GM12872 (cell line): Measurements from ENCODE around the gene SCAP.

ENCODE experiments used
- TF ChIP-seq, protein P1 (sequence below): IDR thresholded peaks from 3 replicates; pipeline ENCODE4 v1.5.1; 2011; ENCODE audit warnings: low read depth, mild to moderate bottlenecking, low read length, moderate library complexity; ENCODE audit not compliant: insufficient read depth

SCAP gene

DNA sequence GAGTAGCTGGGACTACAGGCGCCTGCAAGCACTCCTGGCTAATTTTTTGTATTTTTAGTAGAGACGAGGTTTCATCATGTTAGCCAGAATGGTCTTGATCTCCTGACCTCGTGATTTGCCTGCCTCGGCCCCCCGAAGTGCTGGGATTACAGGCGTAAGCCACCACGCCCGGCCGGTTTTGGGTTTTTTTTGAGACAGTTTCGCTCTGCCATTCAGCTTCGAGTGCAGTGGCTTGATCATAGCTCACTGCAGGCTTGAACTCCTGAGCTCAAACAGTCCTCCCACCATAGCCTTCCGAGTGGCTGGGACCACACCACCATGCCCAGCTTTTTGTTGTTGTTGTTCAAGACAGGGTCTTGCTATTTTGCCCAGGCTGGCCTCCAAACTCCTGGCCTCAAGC is 16.0 kb upstream of the SCAP start:
- TF ChIP-seq, protein P1, sequence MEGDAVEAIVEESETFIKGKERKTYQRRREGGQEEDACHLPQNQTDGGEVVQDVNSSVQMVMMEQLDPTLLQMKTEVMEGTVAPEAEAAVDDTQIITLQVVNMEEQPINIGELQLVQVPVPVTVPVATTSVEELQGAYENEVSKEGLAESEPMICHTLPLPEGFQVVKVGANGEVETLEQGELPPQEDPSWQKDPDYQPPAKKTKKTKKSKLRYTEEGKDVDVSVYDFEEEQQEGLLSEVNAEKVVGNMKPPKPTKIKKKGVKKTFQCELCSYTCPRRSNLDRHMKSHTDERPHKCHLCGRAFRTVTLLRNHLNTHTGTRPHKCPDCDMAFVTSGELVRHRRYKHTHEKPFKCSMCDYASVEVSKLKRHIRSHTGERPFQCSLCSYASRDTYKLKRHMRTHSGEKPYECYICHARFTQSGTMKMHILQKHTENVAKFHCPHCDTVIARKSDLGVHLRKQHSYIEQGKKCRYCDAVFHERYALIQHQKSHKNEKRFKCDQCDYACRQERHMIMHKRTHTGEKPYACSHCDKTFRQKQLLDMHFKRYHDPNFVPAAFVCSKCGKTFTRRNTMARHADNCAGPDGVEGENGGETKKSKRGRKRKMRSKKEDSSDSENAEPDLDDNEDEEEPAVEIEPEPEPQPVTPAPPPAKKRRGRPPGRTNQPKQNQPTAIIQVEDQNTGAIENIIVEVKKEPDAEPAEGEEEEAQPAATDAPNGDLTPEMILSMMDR = no peak

DNA sequence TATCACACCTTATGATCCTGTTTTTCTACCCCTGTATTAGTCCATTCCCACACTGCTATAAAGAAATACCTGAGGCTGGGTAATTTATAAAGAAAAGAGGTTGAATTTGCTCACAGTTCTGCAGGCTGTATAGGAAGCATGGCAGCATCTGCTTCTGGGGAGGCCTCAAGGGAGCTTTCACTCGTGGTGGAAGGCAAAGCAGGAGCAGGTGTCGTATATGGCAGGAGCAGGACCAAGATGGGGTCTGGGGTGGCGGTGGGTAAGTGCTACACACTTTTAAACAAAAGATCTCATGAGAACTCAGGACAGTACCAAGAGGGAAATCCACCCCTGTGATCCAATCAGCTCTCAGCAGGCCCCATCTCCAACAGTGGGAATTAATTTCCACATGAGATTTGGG is 15.4 kb upstream of the SCAP start:
- TF ChIP-seq, protein P1 = no peak

DNA sequence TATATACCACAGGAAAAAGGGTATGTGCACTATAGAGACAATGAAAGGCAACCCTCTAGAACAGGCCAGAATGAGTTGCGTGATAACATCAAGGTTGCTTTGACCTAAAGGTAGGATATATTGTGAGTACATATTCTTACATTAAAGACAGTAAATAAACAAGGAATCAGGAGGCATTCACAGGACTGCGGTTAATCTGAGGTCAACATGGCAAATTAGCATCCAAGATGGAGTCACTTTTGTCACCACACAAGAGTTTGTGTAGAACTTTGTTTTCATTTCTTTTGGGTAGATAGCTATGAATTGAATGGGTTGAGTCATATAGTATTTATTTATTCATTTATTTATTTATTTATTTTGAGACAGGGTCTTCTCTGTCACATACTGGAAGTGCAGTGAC is 11.5 kb upstream of the SCAP start:
- TF ChIP-seq, protein P1 = no peak

DNA sequence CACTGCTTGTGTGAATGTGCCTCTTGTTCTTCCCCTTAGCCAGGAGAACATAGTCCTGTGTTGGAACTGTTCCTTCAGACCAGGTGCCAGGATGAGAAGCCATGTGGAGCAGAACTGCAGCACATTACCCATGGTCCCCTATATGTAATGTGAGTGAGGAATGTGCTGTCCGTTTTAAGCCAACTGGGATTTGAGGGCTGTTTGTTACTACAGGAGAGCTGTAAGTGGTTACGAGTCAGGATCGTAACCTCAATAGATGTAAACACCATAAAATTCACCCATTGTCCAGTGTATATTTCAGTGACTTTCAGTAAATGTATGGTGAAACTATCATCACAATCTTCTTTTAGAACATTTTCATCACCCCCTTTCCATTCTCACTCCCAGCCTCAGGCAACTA is 10.1 kb upstream of the SCAP start:
- TF ChIP-seq, protein P1 = no peak

DNA sequence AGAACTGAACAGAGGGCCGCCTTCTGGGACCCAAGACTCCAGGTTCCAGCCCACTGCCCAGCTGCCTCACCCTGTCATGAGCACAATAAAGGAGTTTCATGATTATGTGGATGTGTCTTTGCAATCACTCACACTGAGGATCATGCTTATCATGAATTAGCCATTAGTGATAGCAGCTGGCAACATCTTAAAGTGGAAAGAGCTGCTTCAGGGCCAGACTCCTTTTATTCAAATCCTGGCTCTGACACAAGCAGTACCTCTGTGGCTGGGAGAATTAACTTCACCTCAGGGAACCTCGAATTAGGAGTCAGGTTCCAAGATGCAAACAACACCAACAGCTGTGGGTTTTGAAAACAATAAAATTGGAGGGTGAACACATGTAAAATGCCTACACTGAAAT is 6.6 kb upstream of the SCAP start:
- TF ChIP-seq, protein P1 = no peak

DNA sequence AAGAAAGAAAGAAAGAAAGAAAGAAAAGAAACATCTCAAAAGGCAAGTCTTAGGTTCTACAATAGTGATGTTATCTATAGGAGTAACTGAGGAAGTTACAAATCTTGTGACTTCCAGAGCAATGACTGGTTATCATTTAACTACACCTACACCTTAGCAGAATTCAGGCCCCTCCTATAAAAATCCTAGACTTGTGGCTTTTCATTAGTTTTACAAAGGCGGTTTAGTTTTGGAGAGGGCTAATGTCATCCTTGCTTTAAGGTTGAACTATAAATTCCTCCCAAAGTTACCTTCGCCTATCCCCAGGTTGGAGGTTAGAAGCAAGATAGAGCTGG is 4.1 kb upstream of the SCAP start:
- TF ChIP-seq, protein P1 = no peak

DNA sequence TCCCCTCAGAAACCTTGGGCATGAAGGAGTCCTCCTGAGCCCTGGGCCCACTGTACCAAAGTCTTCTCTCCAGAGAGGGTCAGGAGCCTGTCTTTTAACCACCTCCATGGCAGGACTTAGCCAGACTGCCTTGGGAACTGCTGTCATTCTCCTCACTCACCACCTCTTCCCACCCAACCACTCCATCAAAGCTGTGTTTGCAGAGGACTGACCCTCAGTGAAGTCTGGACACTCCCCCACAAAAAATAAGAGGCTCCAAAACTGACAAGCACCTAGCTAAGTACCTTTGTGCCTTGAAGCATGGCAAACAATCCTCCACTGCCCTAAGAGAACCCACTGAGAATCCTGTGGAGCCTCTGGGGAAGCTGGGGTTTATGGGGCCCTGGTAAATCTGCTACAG is 2.3 kb upstream of the SCAP start:
- TF ChIP-seq, protein P1 = no peak

DNA sequence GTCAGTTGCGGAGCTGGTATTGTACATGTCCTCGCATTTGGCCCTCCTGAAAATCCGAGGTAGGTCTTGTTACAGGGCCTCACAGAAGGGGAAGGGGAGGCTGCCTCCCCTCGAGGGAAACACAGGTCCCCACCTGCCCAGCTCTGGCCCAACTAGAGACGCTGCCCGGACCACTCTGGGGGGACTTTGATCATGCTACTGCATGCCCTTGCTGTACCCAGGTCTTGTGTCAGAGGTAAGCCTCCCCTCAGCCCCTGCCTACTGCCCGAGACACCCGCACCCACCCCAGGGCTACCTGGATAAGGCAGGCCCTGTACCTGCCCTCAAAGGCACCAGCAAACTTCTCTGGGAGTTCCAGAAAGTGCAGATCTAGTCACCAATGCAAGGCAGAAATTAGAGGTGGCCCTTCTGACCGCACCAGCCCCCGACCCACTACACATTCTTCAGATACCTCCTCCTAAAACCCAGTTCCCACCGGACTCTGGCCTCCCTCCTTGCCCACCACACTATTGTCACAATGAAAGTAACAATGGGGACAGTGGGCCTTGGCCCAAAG is 981 bp upstream of the SCAP start:
- TF ChIP-seq, protein P1 = no peak
